Body of pancreas (tissue), 4 donors: ENCODE results near the gene HS3ST4.

ENCODE experiments used
- POLR2A ChIP-seq, 3 donors: fragments of 450-650 bp; IDR thresholded peaks; one replicate each; pipeline ENCODE4 v1.6.1; 2016; ENCODE audit warnings: antibody characterized with exemption in 3 of 3, mild to moderate bottlenecking in 2 of 3
- TF ChIP-seq, protein P1 (sequence below), 7 experiments: fragments of 450-650 bp in 4 of 7; fragments of 200-600 bp in 3 of 7; sonication (generic) in 3 of 7; IDR thresholded peaks; one replicate each; pipeline ENCODE4 v1.5.1; 2016 to 2019; ENCODE audit warnings: antibody characterized with exemption in 7 of 7

DNA sequence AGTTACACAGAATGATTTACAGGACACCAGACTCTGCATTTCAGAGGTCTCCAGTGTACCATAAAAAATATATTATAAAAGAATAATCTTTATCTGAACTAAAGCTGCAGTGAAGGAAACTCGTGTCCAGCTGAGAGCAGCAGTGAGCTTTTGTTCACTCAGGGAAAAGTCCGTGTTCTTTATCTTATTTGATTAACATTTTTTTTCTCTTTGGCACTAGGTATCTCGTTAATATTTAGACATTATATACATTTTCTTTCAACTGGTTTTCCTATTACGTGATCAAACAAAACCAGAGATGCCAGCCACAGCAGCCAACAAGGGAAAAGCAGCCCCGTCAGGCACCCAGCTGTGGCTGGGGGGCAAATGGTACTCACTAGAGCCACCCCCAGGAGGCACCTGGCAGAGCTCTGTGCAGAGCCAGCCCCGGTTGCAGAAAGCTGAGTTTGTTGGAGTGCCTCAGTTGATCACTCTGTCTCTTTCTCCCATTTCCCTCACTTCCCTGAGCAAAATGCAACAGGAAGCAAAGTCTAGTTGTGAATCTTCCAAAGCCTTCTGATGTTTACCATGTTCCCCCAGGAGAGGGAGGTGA is 1.1 kb upstream of the HS3ST4 start:
- TF ChIP-seq, protein P1, sequence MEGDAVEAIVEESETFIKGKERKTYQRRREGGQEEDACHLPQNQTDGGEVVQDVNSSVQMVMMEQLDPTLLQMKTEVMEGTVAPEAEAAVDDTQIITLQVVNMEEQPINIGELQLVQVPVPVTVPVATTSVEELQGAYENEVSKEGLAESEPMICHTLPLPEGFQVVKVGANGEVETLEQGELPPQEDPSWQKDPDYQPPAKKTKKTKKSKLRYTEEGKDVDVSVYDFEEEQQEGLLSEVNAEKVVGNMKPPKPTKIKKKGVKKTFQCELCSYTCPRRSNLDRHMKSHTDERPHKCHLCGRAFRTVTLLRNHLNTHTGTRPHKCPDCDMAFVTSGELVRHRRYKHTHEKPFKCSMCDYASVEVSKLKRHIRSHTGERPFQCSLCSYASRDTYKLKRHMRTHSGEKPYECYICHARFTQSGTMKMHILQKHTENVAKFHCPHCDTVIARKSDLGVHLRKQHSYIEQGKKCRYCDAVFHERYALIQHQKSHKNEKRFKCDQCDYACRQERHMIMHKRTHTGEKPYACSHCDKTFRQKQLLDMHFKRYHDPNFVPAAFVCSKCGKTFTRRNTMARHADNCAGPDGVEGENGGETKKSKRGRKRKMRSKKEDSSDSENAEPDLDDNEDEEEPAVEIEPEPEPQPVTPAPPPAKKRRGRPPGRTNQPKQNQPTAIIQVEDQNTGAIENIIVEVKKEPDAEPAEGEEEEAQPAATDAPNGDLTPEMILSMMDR (IDR thresholded peaks at IDR 0.05): no peak
- no peak for TF ChIP-seq POLR2A (IDR thresholded peaks at IDR 0.05)
